Neuronal stem cell (in vitro differentiated cells): ENCODE measurements around the gene KRTAP12-4.

Experiments used
- DNase-seq: peaks from one replicate; pipeline ENCODE4 v3.0.0-alpha.2; 2013; ENCODE audit warnings: low spot score
- H2AFZ ChIP-seq: one replicate; pipeline ENCODE4 v1.6.1; 2013; ENCODE audit warnings: mild to moderate bottlenecking, low read length, inconsistent platforms
- H2AK5ac ChIP-seq: 2 replicates; pipeline ENCODE4 v1.6.1; 2013; ENCODE audit warnings: low read depth, mild to moderate bottlenecking, inconsistent platforms, low read length, moderate library complexity, mixed read lengths
- H2BK120ac ChIP-seq: 2 replicates; pipeline ENCODE4 v1.6.1; 2013; ENCODE audit warnings: low read depth, mild to moderate bottlenecking, inconsistent platforms, low read length, moderate library complexity, mixed read lengths
- H2BK12ac ChIP-seq: one replicate; pipeline ENCODE4 v1.6.1; 2013; ENCODE audit warnings: low read length, inconsistent platforms
- H2BK15ac ChIP-seq: 2 replicates; pipeline ENCODE4 v1.6.1; 2013; ENCODE audit warnings: mild to moderate bottlenecking, low read length, inconsistent platforms, mixed read lengths
- H2BK5ac ChIP-seq: one replicate; pipeline ENCODE4 v1.6.1; 2013; ENCODE audit warnings: inconsistent platforms, mild to moderate bottlenecking, low read length, moderate library complexity
- H3K14ac ChIP-seq: one replicate; pipeline ENCODE4 v1.6.1; 2013; ENCODE audit warnings: low read length, inconsistent platforms
- H3K18ac ChIP-seq: 2 replicates; pipeline ENCODE4 v1.6.1; 2013; ENCODE audit warnings: low read length, inconsistent platforms
- H3K23ac ChIP-seq: 2 replicates; pipeline ENCODE4 v1.6.1; 2013; ENCODE audit warnings: low read depth, mild to moderate bottlenecking, mixed read lengths, low read length, inconsistent platforms; ENCODE audit not compliant: poor library complexity
- H3K27ac ChIP-seq: replicated peaks from 3 replicates; pipeline ENCODE4 v1.5.1; 2013; ENCODE audit warnings: low read length, inconsistent platforms
- H3K27me3 ChIP-seq, 3 experiments: 2 replicates each; pipeline ENCODE4 v1.6.1; 2013; ENCODE audit warnings: low read length in 3 of 3, mild to moderate bottlenecking in 2 of 3, inconsistent platforms in 1 of 3, low read depth in 1 of 3, mixed read lengths in 1 of 3, moderate library complexity in 1 of 3; ENCODE audit not compliant: control insufficient read depth in 3 of 3, insufficient read depth in 3 of 3
- H3K36me3 ChIP-seq, 2 donors: replicated peaks in 1 of 2; 2 replicates each; pipeline ENCODE4 v1.6.1; 2013; ENCODE audit warnings: low read length in 2 of 2; ENCODE audit not compliant: control insufficient read depth in 2 of 2, insufficient read depth in 2 of 2
- H3K4ac ChIP-seq: 2 replicates; pipeline ENCODE4 v1.6.1; 2013; ENCODE audit warnings: inconsistent platforms, mild to moderate bottlenecking, low read length, moderate library complexity
- H3K4me1 ChIP-seq, 2 donors: 1 replicate in 1 of 2; 2 replicates in 1 of 2; pipeline ENCODE4 v1.6.1; 2013; ENCODE audit warnings: low read length in 2 of 2, low read depth in 1 of 2; ENCODE audit not compliant: control insufficient read depth in 2 of 2, insufficient read depth in 1 of 2
- H3K4me2 ChIP-seq: one replicate; pipeline ENCODE4 v1.6.1; 2013; ENCODE audit warnings: mild to moderate bottlenecking, low read length, inconsistent platforms; ENCODE audit not compliant: insufficient read depth, poor library complexity, severe bottlenecking
- H3K4me3 ChIP-seq, 2 donors: 2 replicates each; pipeline ENCODE4 v1.5.1; 2013; ENCODE audit warnings: low read length in 2 of 2, mild to moderate bottlenecking in 2 of 2, inconsistent platforms in 1 of 2, moderate library complexity in 1 of 2
- H3K79me1 ChIP-seq: one replicate; pipeline ENCODE4 v1.6.1; 2013; ENCODE audit warnings: low read depth, mild to moderate bottlenecking, inconsistent platforms, low read length, moderate library complexity
- H3K9ac ChIP-seq: one replicate; pipeline ENCODE4 v1.6.1; 2013; ENCODE audit warnings: mild to moderate bottlenecking, low read depth, low read length, inconsistent platforms; ENCODE audit not compliant: poor library complexity
- H3K9me3 ChIP-seq, 2 donors: replicated peaks in 1 of 2; 2 replicates each; pipeline versions ENCODE3 to v1.6.1; 2013; ENCODE audit warnings: low read length in 2 of 2, mild to moderate bottlenecking in 2 of 2, inconsistent platforms in 1 of 2, low read depth in 1 of 2, mixed read lengths in 1 of 2, moderate library complexity in 1 of 2; ENCODE audit not compliant: control insufficient read depth in 2 of 2, insufficient read depth in 1 of 2
- H4K8ac ChIP-seq: one replicate; pipeline ENCODE4 v1.6.1; 2013; ENCODE audit warnings: low read depth, mild to moderate bottlenecking, inconsistent platforms, low read length, moderate library complexity
- H4K91ac ChIP-seq: one replicate; pipeline ENCODE4 v1.6.1; 2013; ENCODE audit warnings: low read length, low read depth, mild to moderate bottlenecking, inconsistent platforms; ENCODE audit not compliant: poor library complexity
- WGBS, 2 donors: extraction: QIAGEN DNeasy Blood & Tissue Kit; methylation state at CpG; one replicate each; pipeline ENCODE4 v1.1.7; 2013; ENCODE audit warnings: missing lambda C conversion rate in 2 of 2, mixed read lengths in 1 of 2; ENCODE audit not compliant: insufficient read length in 2 of 2, insufficient replicate concordance in 1 of 2; ENCODE audit errors: extremely low coverage in 2 of 2; 5-methylcytosine and 5-hydroxymethylcytosine counted together

The KRTAP12-4 gene

GRCh38 chr21:44653656-44654575, 543 bp downstream of the KRTAP12-4 start:
- Histone ChIP-seq H3K27me3 (no peaks in the 10 kb centered on the region), H2AFZ (no peak overlapping the region), H4K8ac (no peak overlapping the region), H2AK5ac (peak overlapping the region; percentile 66), H3K4me3 (no peak overlapping the region), H3K9ac (no peak overlapping the region), H4K91ac (no peak overlapping the region), H3K23ac (no peak overlapping the region), H3K14ac (peak overlapping the region; percentile 79), H2BK12ac (peak overlapping the region; percentile 59), H3K4me1 (peaks cover 0 to under 1% of the 10 kb centered on the region in 2 donors), H3K36me3 (no peaks in the 10 kb centered on the region), H3K79me1 (no peaks in the 10 kb centered on the region), H3K4ac (no peak overlapping the region), H2BK15ac (peak overlapping the region; percentile 77), H3K9me3 (peaks cover 0 to 6% of the 10 kb centered on the region in 2 donors), H3K27ac (no peak overlapping the region), H3K18ac (peak overlapping the region; percentile 31), H2BK120ac (peak overlapping the region; percentile 44), H2BK5ac (no peak overlapping the region), H3K4me2 (no peak overlapping the region)
- no peak for DNase-seq
- no CpG with 5 or more reads among the region's 17 CpGs for WGBS, 2 donors

DNA sequence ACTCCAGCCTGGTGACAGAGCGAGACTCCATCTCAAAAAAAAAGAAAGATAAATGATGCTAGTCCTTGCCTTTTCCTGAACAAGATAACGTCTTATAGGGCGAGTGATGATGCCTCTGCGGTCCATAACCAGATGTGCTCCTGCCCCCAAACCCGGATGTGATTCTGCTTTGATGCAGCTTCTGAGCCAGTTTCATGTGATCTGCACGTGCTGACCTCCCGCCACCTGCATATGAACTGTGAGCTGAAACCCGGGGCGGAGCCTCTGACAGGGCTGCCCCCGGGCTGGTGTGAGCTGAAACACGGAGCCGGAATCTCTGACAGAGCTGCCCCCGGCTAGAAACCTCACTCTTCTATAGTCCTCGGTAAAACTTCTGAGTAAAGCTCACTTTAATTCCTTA, 1.3 kb downstream of the KRTAP12-4 start:
- no CpG with 5 or more reads among the region's 14 CpGs for WGBS, 2 donors
- Histone ChIP-seq H2AFZ (no peak overlapping the region), H2BK120ac (no peak overlapping the region), H4K91ac (no peak overlapping the region), H2BK12ac (no peak overlapping the region), H2BK15ac (no peak overlapping the region), H3K4ac (no peak overlapping the region), H2BK5ac (no peak overlapping the region), H4K8ac (no peak overlapping the region), H3K4me1 (no peaks in the 10 kb centered on the region), H2AK5ac (no peak overlapping the region), H3K27me3 (peaks cover 0 to 1% (median 0%) of the 10 kb centered on the region in 3 experiments), H3K4me3 (no peak overlapping the region), H3K18ac (no peak overlapping the region), H3K14ac (no peak overlapping the region), H3K9ac (no peak overlapping the region), H3K79me1 (no peaks in the 10 kb centered on the region), H3K9me3 (peaks cover 0 to 6% of the 10 kb centered on the region in 2 donors), H3K27ac (no peak overlapping the region), H3K23ac (no peak overlapping the region), H3K36me3 (no peaks in the 10 kb centered on the region), H3K4me2 (no peak overlapping the region)
- DNase-seq = no peak

- peaks cover 0 to 3% of the 10 kb centered on the region in 2 donors for H3K4me1 ChIP-seq
- WGBS, 2 donors = no CpG with 5 or more reads among the region's 12 CpGs
Observed at GRCh38 chr21:44650973-44651675, 3.3 kb downstream of the KRTAP12-4 start.

More at GRCh38 chr21:44650973-44651675, 3.3 kb downstream of the KRTAP12-4 start:
- Histone ChIP-seq H2AFZ (no peak overlapping the region), H3K9me3 (peaks cover 0 to 2% of the 10 kb centered on the region in 2 donors), H3K4me2 (no peak overlapping the region), H3K27me3 (peaks cover 0 to 15% (median 0%) of the 10 kb centered on the region in 3 experiments), H3K4me3 (no peak overlapping the region), H2BK5ac (no peak overlapping the region), H3K14ac (no peak overlapping the region), H3K18ac (peak overlapping the region; percentile 23), H4K8ac (no peak overlapping the region), H3K4ac (no peak overlapping the region), H2BK120ac (no peak overlapping the region), H3K27ac (no peak overlapping the region), H3K9ac (no peak overlapping the region), H3K79me1 (no peaks in the 10 kb centered on the region), H4K91ac (no peak overlapping the region), H2AK5ac (no peak overlapping the region), H3K36me3 (no peaks in the 10 kb centered on the region), H3K23ac (no peak overlapping the region), H2BK12ac (no peak overlapping the region), H2BK15ac (peak overlapping the region; percentile 12)
- no peak for DNase-seq
